H1 (cell line): ENCODE results near the gene WDR93. TPM values are rescaled to one million over a fixed set of nuclear protein-coding genes. Genes with fewer than 3 reads are reported as not detected.

Experiments used
- BRCA1 ChIP-seq: IDR thresholded peaks from 2 replicates; pipeline ENCODE4 v1.6.1; 2012; ENCODE audit warnings: low read depth, low read length, improper control_type of control experiment
- CBX8 ChIP-seq: fragments of 300-800, 300-1000 bp; sonication (generic); IDR thresholded peaks from 2 replicates; pipeline ENCODE4 v1.7.1; 2016; ENCODE audit warnings: low read depth, low read length, borderline replicate concordance
- CEBPB ChIP-seq: IDR thresholded peaks from 2 replicates; pipeline ENCODE4 v1.6.1; 2012; ENCODE audit warnings: low read depth, low read length
- SIX5 ChIP-seq: IDR thresholded peaks from 2 replicates; pipeline ENCODE4 v1.6.1; 2011; ENCODE audit warnings: mild to moderate bottlenecking, low read depth, low read length
- TBP ChIP-seq: IDR thresholded peaks from 2 replicates; pipeline ENCODE4 v1.6.1; 2011; ENCODE audit warnings: low read depth, low read length, improper control_type of control experiment
- polyA plus RNA-seq, 7 experiments: library from polyadenylated mRNA; depleted of rRNA in 3 of 7; stranded (reverse) in 5 of 7; unstranded in 2 of 7; fragments of >200 nt in 5 of 7; fragments of 200-250 nt in 2 of 7; gene quantifications; 1 replicate in 5 of 7; 2 replicates in 1 of 7; 4 replicates in 1 of 7; pipeline versions ENCODE4 v1.2.1 to v1.2.3, GENCODE V29; 2011 to 2013; ENCODE audit warnings: missing spikeins in 2 of 7, mixed read lengths in 2 of 7
- total RNA-seq: library from RNA; stranded (reverse); fragmentation: NEBNext Ultra II Directional; extraction: Animal tissue kit (Norgen Biotek cat#: 25700); gene quantifications from 2 replicates; pipeline ENCODE4 v1.2.1, GENCODE V29; 2021

The WDR93 gene
- total and polyA plus RNA-seq, 2 of the 8 experiments (the other 6 are each of a cell fraction or from before 2014, with no cell fraction given): 0.03 TPM; not detected in 1

- no peak for TF ChIP-seq SIX5
- TF ChIP-seq CBX8: no peak
- no peak for TF ChIP-seq TBP
- TF ChIP-seq CEBPB: no peak
- no peak for TF ChIP-seq BRCA1
These were observed 40.9 kb upstream of the WDR93 start (continued) for GRCh38 chr15:89649716-89650115.
